NAMALWA (cell line): ENCODE measurements around the gene GRK5.
A peak's percentile ranks its signal among the peaks of the same experiment; 100 is the strongest.

Experiments
- DNase-seq: peaks from one replicate; pipeline ENCODE4 v3.0.0-alpha.2; 2015; ENCODE audit warnings: low spot score

The GRK5 gene

DNA sequence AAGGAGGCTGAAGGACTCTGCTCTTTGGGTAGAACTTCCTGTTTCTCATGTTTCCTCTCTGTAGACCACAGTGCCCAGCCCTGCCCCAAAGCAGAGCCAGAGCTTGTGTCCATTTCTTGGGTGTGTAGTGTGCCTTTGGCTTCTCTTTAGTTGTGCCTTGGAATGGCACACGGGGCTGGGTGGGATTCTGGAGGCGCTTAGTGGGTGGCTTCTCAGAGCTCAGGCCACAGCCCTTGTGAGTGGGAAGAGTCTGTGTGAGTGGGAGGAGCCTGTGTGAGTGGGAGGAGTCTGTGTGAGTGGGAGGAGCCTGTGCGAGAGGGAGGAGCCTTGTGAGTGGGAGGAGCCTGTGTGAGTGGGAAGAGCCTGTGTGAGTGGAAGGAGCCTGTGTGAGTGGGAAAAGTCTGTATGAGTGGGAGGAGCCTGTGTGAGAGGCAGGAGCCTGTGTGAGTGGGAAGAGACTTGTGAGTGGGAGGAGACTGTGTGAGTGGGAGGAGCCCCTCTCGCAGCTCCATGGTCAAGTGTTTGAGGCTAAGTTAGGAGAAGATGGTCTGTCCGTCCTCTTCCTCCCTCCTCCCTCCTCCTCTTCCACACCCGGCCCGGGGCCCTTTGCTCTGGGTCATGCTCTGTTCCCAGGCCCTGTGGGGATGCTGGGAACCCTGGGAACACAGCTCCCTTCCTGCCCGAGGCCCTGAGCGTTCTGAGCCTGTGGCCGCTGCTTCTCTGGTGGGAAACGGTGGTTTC, 153.0 kb downstream of the GRK5 start:
- peak; percentile 60 for DNase-seq

DNA sequence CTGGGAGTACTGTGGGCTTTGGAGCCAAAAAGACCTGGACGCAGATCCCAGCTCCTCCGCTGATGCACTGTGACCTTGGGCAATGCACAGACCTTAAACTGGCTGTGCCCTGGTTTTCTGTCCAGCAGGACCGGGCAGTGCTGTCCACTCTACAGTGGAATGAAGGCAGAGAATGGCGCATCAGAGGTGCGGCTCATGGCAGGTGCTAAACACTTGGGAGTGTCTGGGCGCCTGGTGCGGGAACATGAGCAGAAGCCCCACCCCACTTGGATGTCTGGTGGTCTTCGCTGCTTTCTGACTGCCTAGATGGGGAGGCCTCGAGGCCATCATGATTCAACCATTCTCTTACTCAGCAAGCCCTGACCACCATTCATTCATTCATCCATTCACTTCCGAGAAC, 153.7 kb downstream of the GRK5 start:
- no peak for DNase-seq

DNA sequence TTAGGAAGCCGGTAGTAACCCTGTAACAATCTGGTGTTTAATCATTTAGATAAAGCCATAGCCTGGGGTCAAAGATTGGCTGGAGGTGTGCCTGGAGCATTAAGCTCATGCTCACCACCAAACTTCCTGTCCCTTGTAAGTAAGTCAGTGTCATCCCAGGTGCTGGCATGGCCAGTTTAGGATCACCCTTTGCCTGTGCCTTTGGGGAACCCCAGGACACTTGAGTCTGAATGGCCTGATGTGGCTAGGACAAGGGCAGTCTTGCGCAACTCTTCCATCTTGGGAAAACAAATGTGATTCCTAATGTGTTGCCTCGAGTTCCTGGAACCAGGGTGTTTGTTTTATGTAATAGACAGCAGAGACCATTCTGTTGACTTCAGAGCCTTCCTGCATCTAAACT, 154.8 kb downstream of the GRK5 start:
- no peak for DNase-seq

DNA sequence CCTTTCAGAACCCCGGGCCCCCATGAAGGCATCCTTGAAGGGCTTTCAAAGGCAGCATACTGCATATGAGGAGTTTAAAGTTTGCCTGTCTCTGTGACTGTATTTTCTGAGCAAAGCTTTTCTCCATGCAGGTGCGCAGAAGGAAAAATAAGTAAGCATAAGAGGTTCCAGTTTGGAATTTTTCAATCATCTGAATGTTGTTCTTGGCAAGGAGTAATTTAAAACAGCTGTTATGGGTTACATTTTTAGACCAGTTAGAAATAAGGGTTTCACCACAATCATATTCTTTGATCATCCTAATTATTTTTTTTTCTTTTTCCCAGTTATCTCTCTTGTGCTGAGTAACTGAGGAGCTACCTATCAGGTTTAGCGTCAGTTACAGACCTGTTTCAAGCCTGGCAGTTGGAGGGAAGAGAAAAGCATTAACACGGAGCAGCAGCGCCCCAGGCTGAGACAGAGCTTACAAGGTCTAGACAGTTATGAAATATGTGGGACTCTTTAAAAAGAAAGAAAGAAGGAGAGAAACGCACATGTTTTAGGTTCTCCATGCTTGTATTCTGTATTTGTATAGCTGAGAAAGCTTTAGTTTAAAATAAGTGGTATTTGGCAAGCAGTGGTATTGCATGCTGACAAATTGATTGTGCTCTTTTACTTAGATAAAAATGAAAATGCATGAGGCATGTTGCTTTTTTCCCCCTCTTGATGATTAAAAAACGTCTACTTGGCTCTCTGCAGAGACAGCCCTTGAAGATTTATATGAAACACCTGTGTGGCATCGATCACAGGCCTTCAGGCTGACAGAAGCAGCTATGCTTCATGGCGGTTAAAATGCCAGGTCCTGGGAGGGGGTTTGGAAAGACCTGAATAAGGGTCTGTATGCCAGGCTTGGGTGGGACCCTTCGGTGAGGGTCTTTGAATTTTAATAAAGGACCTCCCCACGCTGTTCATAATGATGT, 157.6 kb downstream of the GRK5 start:
- no peak for DNase-seq

DNA sequence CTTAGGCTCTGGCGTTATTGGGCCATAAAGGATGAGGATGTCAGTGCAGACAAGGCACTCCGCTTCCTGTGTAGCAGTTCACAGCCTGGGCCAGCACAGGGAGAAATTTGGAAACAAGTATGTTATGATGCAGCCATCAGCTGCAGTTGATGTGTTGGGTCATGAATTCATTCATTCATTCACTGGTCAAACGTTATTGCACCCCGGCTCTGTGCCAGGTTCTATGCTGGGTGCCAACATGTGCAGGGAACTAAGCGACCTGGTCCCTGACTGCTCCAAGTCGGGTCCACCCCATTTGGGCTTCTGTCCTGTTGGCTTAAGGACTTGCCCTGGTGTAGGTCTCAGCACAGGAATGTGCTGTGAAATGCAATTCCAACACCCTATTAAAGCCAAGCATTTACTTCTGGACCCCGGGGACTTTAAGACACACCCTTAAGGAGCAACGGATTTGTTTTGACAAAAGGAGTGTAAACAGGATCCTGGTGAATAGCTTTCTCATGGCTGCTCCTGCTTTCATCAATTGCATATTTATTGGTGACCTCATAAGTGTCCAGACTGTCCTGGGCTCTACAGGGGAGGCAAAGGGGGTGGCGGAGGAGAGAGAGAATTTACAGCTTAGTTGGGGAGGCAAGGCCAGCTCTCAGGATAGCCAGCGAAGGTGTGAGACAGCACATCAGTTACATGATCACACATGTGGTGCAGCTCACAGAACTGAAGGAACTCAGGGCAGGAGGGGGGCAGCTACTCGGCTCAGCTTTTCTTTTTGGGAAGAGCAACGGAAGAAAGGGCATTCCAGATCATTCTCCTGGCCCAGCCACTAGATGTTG, 158.6 kb downstream of the GRK5 start:
- no peak for DNase-seq

DNA sequence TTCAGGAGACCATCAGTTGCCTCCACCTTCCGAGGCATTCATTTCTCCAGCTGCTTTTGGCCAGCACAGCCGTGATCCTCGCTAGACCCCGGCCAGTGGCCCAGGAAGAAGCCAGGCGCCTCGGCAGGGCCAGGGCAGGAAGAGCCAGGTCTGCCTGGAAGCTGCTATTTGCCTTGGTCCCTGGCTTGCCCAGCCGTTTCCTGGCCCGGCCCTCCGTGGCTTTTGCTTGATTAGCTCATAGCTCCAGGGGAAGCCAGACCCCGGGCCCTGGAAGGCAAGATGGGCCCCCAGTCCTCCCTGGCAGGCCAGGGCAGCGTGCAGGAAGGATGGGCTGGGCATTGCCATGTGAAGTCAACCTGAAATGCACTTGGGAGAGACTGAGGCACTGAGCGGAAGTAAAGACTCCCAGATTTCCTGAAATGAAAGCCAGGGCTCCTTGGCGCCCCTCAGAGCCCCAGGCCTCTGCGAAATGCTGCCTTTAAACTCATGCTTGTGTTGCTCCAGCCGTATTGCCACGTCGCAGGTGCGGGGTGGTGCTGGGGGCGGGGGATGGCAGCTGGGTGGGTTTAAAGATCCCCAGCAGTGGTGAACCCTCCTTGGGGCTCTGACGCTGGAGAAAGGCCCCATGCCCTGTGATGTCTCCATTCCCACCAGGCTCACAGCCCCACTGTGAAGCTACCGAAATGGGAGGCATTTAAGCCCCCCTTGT, 160.6 kb downstream of the GRK5 start:
- peak; percentile 45 for DNase-seq

DNA sequence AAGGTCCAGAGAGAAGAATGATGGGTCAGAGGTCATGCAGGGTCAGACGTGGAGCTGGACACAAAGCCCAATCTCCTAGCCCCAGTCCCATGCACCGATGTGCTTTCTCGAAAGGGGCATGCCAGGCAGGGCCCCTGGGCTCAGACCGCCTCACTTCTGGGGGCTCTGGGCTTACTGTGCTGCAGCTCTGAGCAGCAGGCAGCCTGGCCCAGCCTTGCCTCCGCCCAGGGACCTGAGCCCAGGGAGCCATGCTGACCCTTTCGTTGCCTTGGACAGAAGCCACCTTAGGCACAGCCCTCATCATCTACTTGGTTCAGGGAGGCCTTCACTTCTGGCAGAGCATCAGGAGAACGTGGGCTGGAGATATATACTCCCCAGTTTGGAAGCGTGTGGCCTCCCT, 161.2 kb downstream of the GRK5 start:
- DNase-seq: no peak

DNA sequence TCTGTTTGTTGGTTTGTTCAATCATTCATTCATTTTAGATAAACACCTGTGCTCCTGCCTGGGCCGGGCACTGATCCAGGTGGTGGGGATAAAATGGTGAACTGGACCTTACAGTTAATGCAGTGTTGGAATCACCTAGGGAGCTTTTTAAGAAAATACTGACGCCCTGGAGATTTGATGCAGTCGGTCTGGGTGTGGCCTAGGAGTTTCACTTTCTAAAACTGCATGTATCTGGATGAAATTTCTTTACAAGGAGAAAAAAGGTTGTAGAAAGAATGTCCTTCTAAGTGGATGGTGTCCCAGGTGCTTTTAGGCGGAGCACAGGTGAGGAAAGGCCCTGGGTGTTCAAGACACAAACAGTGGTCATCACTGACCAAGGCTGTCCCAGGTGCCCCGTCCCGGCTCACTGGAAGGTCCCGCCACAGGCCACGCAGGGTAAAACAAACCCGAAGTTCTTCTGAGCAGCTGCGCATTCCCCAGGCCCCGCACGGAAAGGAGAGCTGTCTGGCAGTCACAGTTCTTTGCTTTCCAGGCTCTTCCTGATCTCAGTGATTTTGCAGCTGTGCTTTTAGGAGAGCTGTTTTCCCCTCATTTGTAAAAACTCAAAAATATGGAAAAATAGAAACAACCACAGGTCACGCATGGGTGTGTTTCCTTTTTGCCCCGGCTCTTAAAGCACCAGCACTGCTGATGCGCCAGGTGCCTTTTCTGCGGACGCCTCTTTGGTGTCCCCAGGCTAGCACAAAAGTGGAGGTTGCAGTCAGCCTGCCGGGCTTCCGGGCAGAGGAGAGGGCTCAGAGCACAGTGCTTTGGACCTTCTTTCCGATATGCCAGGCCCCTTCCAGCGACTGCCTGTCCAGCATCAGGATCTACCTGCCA, 161.9 kb downstream of the GRK5 start:
- DNase-seq: peak; percentile 90

DNA sequence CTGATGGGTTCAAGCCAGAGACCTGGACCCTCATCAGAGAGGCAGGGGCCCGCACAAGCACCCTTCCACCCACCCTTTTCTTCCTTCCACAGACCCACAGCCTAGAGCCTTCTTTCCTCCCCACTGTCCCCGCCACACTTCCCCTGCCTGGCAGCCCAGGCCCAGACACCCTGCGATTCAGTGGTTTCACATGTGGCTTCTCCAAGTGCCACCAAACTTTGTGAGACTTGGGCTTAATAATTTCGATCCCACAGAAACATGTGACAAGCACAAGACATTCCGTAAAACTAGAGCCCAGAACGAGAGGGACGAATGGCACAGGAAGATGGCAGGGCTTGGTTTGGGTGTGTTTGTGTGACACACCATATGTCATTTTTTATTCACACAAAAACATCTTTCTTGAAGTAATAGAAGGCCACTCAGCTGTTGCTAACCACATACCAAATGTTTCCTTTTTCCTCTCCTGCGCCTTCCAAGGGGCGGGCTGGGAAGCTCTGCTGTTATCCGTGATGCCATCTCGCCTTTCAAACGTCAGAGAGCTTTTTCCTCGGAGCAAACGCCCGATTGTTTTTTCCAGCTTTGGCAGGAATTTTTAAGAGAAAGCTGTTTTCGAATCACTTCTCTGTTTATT, 162.9 kb downstream of the GRK5 start:
- DNase-seq: peak; percentile 47

DNA sequence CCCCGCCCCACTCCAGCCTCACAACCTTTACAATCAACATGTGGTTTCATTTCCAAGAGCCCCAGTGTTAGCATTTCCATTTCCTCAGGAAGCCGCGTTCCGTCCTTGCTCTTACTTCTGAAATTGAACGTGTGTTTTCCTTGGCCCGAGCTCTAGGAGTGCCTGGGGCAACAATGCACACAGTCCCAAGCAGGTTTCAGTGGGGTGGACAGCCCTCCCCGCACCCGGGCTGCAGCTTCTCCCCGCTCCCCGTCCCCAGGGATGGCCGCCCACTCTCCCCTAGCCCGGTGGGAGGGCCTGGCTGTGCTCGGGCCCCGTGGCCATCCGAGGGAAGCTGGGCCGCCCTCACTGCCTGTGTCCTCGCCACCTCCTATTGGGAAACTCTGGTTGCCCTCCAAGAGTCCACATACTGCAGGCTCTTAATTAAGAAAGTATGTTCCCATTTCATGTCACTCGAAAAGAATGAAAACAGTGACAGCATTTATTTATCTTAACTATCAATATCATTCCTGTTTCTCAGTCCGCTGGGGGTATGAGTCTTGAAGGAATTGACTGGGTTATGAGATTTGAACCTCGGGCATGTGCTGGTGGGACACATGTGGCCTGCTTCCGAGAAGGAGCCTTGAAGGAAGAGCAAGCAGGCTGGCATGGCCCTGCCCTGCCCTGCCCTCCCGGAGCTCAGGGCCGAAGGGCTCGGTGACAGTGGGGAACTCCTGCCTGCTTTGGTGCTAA, 163.8 kb downstream of the GRK5 start:
- DNase-seq: no peak

DNA sequence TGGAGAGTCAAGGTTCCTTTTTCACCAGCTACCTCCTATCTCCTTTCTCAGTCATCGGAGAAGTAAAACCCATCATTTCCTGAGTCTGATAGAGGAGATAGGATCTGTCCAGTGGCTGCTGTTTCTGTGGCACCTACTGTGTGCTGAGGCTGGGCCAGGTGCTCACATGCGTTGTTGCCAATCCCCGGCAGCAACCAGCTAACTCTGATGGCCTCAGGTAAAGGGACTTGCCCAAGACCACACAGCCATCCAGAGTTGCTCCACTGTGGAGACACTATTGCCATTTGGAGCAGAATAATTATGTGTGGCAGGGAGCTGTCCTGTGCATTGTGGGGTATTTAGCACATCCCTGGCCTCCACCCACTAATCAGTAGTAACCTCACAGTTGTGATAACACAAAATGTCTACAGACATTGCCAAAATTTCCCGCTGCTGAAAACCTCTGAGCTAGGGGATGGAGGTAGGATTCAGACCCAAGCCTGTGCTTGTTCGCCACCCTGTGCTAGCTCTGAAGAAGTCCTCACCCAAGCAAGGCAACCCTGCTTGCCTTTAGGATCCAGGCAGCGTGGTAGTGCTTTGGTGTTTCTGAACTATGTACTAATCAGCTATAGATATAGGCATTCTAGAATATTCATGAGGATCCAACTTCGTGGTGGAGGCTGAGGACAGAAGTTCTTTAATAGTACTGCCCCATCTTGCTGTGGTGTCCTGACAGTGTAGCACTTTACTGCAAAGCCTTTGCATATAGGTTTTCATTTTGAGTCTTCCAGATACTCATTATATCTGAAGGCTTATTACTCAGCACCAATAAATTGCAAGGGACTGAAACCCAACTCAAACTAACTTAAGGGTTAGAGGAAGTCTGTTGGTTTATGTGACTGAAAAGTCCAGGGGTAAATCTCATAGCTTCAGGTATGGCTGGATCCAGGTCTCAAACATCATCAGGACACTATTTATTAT, 164.6 kb downstream of the GRK5 start:
- no peak for DNase-seq

DNA sequence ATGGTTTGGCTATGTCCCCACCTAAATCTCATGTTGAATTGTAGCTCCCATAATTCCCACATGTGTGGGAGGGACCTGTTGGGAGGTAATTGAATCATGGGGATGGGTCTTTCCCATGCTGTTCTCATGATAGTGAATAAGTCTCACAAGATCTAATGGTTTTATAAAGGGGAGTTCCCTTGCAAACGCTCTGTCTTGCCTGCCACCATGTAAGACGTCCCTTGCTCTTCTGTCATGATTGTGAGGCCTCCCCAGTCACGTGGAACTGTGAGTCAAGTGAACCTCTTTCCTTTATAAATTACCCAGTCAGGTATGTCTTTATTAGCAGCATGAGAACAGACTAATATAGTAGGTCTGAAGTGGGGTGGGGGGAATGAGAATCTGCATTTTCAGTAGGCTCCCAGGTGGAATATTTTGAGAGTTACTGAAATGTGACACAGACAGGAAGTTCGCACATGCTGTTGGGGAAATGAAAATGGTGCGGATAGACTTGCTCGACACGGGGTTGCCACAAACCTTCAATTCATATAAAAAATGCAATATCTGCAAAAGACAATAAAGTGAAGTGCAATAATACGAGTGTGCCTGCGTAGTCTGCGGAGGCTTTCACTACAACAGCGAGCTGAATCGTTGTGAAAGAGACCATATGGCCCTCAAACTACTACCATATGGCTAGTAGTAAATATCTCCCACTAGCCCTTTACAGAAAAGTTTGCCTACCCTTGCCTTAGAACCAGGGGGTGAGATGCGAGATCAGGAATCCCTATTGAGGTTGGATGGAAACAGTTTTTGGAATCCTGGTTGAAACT, 166.1 kb downstream of the GRK5 start:
- no peak for DNase-seq

DNA sequence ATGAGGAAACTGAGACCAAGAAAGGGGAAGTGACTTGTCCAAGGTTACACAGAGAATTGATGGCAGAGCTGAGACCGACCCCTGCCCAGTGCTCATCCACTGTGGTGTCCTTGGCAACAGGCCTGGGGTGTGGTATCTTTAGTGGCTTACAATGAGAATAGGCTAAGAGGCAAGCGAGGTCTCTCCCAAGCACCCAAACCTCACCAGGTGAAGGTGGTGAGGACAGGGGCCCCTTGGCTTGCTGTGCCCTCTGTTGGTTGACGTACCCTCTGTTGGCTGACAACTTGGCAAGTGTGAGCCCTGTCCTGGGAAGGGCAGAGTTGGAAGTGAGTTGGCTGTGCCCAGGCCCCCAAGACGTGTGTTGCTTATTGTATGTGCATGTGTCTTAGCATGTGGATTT, 166.9 kb downstream of the GRK5 start:
- DNase-seq: no peak

DNA sequence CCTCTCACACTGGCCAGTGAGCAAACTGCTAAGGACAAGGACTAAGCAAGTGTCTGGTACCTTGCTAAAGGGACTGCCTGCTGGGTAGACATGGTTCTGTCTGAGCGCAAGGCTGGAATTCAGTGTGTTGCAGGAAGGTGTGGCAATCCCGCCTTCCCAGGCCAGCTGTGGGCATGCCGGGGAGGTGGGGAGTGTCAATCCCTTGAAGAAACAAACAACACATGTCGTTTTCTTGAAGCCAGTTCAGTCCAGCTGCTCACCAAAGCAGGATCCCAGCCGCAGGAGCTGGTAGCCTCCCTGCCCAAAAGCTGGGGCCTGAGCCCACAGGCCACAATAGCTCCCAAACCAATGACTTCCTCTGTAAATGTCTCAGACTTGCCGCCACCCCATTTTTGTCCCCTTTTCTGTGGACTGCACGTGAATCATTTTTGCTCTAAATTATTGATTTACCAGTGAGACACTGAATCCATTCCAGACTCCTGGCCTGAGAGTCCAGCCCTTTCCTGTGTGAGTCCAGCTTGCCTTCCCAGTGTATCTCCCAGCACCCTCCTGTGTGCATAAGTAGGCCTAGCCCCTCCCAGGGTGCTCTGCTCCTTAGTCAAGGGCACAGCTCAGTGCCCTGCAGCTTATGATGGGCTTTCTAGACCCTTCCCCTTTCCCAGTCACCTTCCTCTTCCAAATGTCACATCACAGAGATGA, 168.4 kb downstream of the GRK5 start:
- no peak for DNase-seq

DNA sequence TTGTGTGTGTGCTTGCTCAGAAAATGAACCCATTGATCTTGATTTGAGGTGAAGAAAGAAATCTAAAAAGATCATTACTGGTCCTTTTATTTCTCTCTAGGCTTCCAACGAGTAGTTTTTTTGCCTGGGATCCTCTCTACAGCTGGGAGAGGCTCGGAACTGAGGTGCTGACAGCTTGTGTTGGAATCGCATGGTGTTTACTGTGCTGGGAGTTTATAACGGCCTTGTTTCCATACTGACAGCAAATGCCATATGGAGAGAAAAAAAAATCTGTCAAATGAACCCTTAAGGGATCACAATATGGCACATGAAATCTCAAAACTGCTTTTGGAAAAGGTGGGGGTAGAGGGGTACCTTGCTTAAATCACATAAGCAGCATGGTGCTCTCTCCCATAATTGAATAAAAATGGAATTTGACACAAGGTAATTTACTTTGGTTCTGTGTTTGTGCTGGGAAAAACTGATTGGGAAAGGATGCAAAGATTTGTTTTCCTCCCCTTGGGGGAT, 170.1 kb downstream of the GRK5 start:
- DNase-seq: no peak

DNA sequence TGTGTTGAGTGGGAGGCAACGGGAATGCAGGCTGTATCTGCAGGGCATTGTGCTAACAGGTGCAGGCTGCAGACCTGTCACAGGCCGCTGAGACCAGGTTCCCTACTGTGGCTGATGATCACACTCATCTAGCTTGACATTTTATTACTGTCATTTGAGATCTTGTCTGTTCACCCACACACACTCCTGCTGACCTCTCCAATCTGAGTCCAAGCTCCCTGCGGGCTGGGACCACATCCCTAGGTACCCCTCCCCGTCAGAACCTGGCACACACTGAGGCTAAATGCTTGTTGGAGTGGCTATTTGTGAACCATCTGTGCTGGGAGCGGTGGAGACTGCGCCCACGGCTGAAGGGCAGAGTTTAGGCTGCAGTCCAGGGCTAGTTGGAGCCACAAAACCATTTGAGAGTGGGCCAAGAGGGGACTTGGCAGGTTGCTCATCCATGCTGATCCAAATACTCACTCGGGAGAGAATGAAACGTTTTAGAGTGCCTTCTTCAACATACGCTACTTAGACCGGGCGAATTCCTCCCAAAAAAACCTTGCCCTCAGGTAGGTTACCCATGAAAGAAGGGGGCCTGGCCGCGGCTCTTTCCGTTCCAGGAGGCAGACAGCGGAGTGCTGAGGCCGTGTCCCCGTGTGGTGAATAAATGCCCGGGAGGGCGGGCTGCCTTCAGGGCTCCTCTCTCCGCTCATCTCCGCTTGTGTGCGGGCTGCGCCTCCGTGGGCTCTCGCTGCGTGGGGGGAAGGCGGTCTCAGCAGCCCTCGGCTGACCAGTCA, 170.8 kb downstream of the GRK5 start:
- no peak for DNase-seq
